H1 (cell line): ENCODE measurements around the gene TRIM45. TPM values are rescaled to one million over a fixed set of nuclear protein-coding genes. Genes with fewer than 3 reads are reported as not detected.

ENCODE experiments used
- CTCF ChIA-PET: fragments of 300-600 bp; sonication (Branson Sonifier 250); formaldehyde crosslinking; loops from one replicate; lab custom pipeline; 2021; ENCODE audit not compliant: partially characterized antibody; lab: Charles Lee
- POLR2A ChIA-PET: fragments of 300-600 bp; sonication (Branson Sonifier 250); formaldehyde crosslinking; loops from one replicate; lab custom pipeline; 2021; ENCODE audit warnings: inconsistent platforms; ENCODE audit not compliant: partially characterized antibody; lab: Charles Lee
- DNase-seq, 2 experiments: peaks; one replicate each; pipeline versions ENCODE4 v3.0.0 to v3.0.0-alpha.2; 2010 to 2022; ENCODE audit warnings: low spot score in 2 of 2, low read depth in 1 of 2, mixed read lengths in 1 of 2
- FAIRE-seq: peaks from 2 replicates; lab custom pipeline; 2011; peaks lifted over from hg19 to GRCh38; lab: Jason Lieb, UNC
- H2AFZ ChIP-seq: 2 replicates; pipeline ENCODE4 v1.8.1; 2012; ENCODE audit warnings: low read length, inconsistent platforms
- H2AK5ac ChIP-seq: 2 replicates; pipeline ENCODE4 v1.6.1; 2013; ENCODE audit warnings: low read depth, low read length
- H2BK120ac ChIP-seq: replicated peaks from 2 replicates; pipeline ENCODE3; 2013; ENCODE audit warnings: low read depth, low read length, inconsistent platforms
- H2BK12ac ChIP-seq: 2 replicates; pipeline ENCODE4 v1.6.1; 2013; ENCODE audit warnings: low read depth, low read length
- H2BK15ac ChIP-seq: 2 replicates; pipeline ENCODE4 v1.6.1; 2013; ENCODE audit warnings: low read length
- H2BK20ac ChIP-seq: 2 replicates; pipeline ENCODE4 v1.6.1; 2013; ENCODE audit warnings: low read length
- H2BK5ac ChIP-seq: 2 replicates; pipeline ENCODE4 v1.6.1; 2013; ENCODE audit warnings: low read depth, low read length
- H3K14ac ChIP-seq: 2 replicates; pipeline ENCODE4 v1.6.1; 2013; ENCODE audit warnings: inconsistent platforms; ENCODE audit not compliant: insufficient read length
- H3K18ac ChIP-seq: 2 replicates; pipeline ENCODE4 v1.6.1; 2013; ENCODE audit warnings: low read length; ENCODE audit errors: extremely low read depth
- H3K23ac ChIP-seq: 2 replicates; pipeline ENCODE4 v1.6.1; 2013; ENCODE audit warnings: inconsistent platforms; ENCODE audit not compliant: insufficient read length
- H3K23me2 ChIP-seq: 2 replicates; pipeline ENCODE4 v1.6.1; 2013; ENCODE audit warnings: low read depth, low read length
- H3K27ac ChIP-seq: 2 replicates; pipeline ENCODE4 v1.6.1; 2011; ENCODE audit warnings: low read depth, low read length, inconsistent platforms
- H3K27me3 ChIP-seq, 4 experiments: replicated peaks in 1 of 4; 1 replicate in 1 of 4; 2 replicates in 3 of 4; pipeline versions ENCODE4 v1.6.1 to v1.8.1; 2011 to 2013; ENCODE audit warnings: low read length in 3 of 4, mild to moderate bottlenecking in 3 of 4, inconsistent platforms in 2 of 4, mixed read lengths in 2 of 4, moderate library complexity in 1 of 4; ENCODE audit not compliant: control insufficient read depth in 3 of 4, insufficient read depth in 3 of 4; ENCODE audit errors: extremely low read depth in 1 of 4
- H3K36me3 ChIP-seq, 4 experiments: 2 replicates each; pipeline versions ENCODE4 v1.6.1 to v1.8.1; 2011 to 2013; ENCODE audit warnings: mild to moderate bottlenecking in 4 of 4, low read length in 3 of 4, moderate library complexity in 2 of 4, control low read depth in 1 of 4, inconsistent platforms in 1 of 4; ENCODE audit not compliant: insufficient read depth in 4 of 4, control insufficient read depth in 2 of 4
- H3K4ac ChIP-seq: replicated peaks from 2 replicates; pipeline ENCODE3; 2013; ENCODE audit warnings: low read length, low read depth, mixed read lengths, inconsistent platforms; ENCODE audit not compliant: insufficient read length
- H3K4me1 ChIP-seq, 4 experiments: replicated peaks in 1 of 4; 1 replicate in 1 of 4; 2 replicates in 3 of 4; pipeline versions ENCODE4 v1.6.1 to v1.8.1; 2011 to 2013; ENCODE audit warnings: low read length in 3 of 4, inconsistent platforms in 2 of 4, mixed read lengths in 1 of 4; ENCODE audit not compliant: insufficient read depth in 4 of 4, control insufficient read depth in 3 of 4
- H3K4me2 ChIP-seq, 2 experiments: 2 replicates each; pipeline versions ENCODE4 v1.6.1 to v1.8.1; 2011 to 2013; ENCODE audit warnings: low read depth in 2 of 2, low read length in 2 of 2, control low read depth in 1 of 2, inconsistent platforms in 1 of 2, mild to moderate bottlenecking in 1 of 2; ENCODE audit not compliant: insufficient read depth in 1 of 2
- H3K4me3 ChIP-seq, 4 experiments: fragments of 200-600, 300-600 bp in 1 of 4; sonication (generic), shearing (Covaris generic), sonication (Bioruptor Twin) in 1 of 4; 2 replicates each; pipeline versions ENCODE4 v1.5.1 to v1.8.1; 2011 to 2016; ENCODE audit warnings: low read length in 4 of 4, low read depth in 3 of 4, control low read depth in 2 of 4, inconsistent platforms in 2 of 4, mild to moderate bottlenecking in 2 of 4, mixed read lengths in 1 of 4, moderate library complexity in 1 of 4; ENCODE audit not compliant: insufficient read depth in 2 of 4; ENCODE audit errors: extremely low read depth in 1 of 4
- H3K56ac ChIP-seq: replicated peaks from 2 replicates; pipeline ENCODE3; 2013; ENCODE audit warnings: low read depth, mild to moderate bottlenecking, mixed read lengths, low read length, inconsistent platforms; ENCODE audit not compliant: insufficient read length
- H3K79me1 ChIP-seq: 2 replicates; pipeline ENCODE4 v1.6.1; 2013; ENCODE audit warnings: low read depth, low read length, control low read depth
- H3K79me2 ChIP-seq, 2 experiments: 2 replicates each; pipeline versions ENCODE4 v1.6.1 to v1.8.1; 2012 to 2013; ENCODE audit warnings: low read length in 2 of 2, mild to moderate bottlenecking in 2 of 2, inconsistent platforms in 1 of 2; ENCODE audit not compliant: insufficient read depth in 2 of 2, control insufficient read depth in 1 of 2
- H3K9ac ChIP-seq, 4 experiments: replicated peaks in 1 of 4; 1 replicate in 1 of 4; 2 replicates in 3 of 4; pipeline versions ENCODE4 v1.6.1 to v1.8.1; 2011 to 2013; ENCODE audit warnings: low read depth in 3 of 4, low read length in 3 of 4, control low read depth in 2 of 4, mild to moderate bottlenecking in 2 of 4, moderate library complexity in 2 of 4, inconsistent platforms in 1 of 4; ENCODE audit errors: extremely low read depth in 1 of 4
- H3K9me3 ChIP-seq, 2 experiments: 2 replicates each; pipeline versions ENCODE4 v1.6.1 to v1.8.1; 2012 to 2013; ENCODE audit warnings: mild to moderate bottlenecking in 2 of 2, moderate library complexity in 2 of 2, control low read depth in 1 of 2, inconsistent platforms in 1 of 2, low read depth in 1 of 2, low read length in 1 of 2, mixed read lengths in 1 of 2; ENCODE audit not compliant: insufficient read depth in 2 of 2
- H4K20me1 ChIP-seq, 2 experiments: replicated peaks in 1 of 2; 2 replicates each; pipeline versions ENCODE3 to v1.8.1; 2011 to 2013; ENCODE audit warnings: inconsistent platforms in 2 of 2, low read length in 2 of 2, mild to moderate bottlenecking in 1 of 2; ENCODE audit not compliant: insufficient read depth in 2 of 2, control insufficient read depth in 1 of 2
- H4K5ac ChIP-seq: 2 replicates; pipeline ENCODE4 v1.6.1; 2013; ENCODE audit warnings: low read length, low read depth, mixed read lengths, inconsistent platforms; ENCODE audit not compliant: insufficient read length
- H4K8ac ChIP-seq: 2 replicates; pipeline ENCODE4 v1.8.0; 2013; ENCODE audit warnings: mild to moderate bottlenecking, moderate library complexity, low read length, inconsistent platforms; ENCODE audit not compliant: insufficient read depth; ENCODE audit errors: extremely low read depth
- H4K91ac ChIP-seq: replicated peaks from 2 replicates; pipeline ENCODE3; 2013; ENCODE audit warnings: low read length, mixed read lengths, inconsistent platforms; ENCODE audit not compliant: insufficient read length
- ASH2L ChIP-seq: fragments of 200-600, 300-600 bp; sonication (generic); IDR thresholded peaks from one replicate; pipeline ENCODE4 v1.7.1; 2017; ENCODE audit warnings: low read length
- BRCA1 ChIP-seq: IDR thresholded peaks from 2 replicates; pipeline ENCODE4 v1.6.1; 2012; ENCODE audit warnings: low read depth, low read length, improper control_type of control experiment
- CTBP2 ChIP-seq: IDR thresholded peaks from 2 replicates; pipeline ENCODE4 v1.7.0; 2011; ENCODE audit warnings: borderline replicate concordance, mild to moderate bottlenecking, moderate library complexity, mixed read lengths, low read length; ENCODE audit not compliant: insufficient read depth, insufficient read length
- EGR1 ChIP-seq: IDR thresholded peaks from 2 replicates; pipeline ENCODE4 v1.6.1; 2011; ENCODE audit warnings: low read depth, low read length, borderline replicate concordance
- EP300 ChIP-seq, 2 experiments: IDR thresholded peaks; 1 replicate in 1 of 2; 2 replicates in 1 of 2; pipeline ENCODE4 v1.6.1; 2011 to 2012; ENCODE audit warnings: low read depth in 2 of 2, low read length in 2 of 2, mild to moderate bottlenecking in 2 of 2, borderline replicate concordance in 1 of 2, inconsistent platforms in 1 of 2, moderate library complexity in 1 of 2
- GTF2F1 ChIP-seq: IDR thresholded peaks from 2 replicates; pipeline ENCODE4 v1.6.1; 2012; ENCODE audit warnings: low read depth, low read length, improper control_type of control experiment, borderline replicate concordance
- KDM5A ChIP-seq: fragments of 200-600 bp; IDR thresholded peaks from 2 replicates; pipeline ENCODE4 v1.7.1; 2012; ENCODE audit warnings: mild to moderate bottlenecking, low read length, inconsistent platforms, mixed read lengths
- MAX ChIP-seq: IDR thresholded peaks from 2 replicates; pipeline ENCODE4 v1.6.1; 2012; ENCODE audit warnings: inconsistent platforms
- SP1 ChIP-seq: IDR thresholded peaks from 2 replicates; pipeline ENCODE4 v1.6.1; 2011; ENCODE audit warnings: low read depth, low read length
- SP4 ChIP-seq: IDR thresholded peaks from 2 replicates; pipeline ENCODE4 v1.6.1; 2012; ENCODE audit warnings: low read length, inconsistent platforms
- TAF1 ChIP-seq: IDR thresholded peaks from 2 replicates; pipeline ENCODE4 v1.6.1; 2011; ENCODE audit warnings: mild to moderate bottlenecking, low read depth, low read length
- TEAD4 ChIP-seq: IDR thresholded peaks from 2 replicates; pipeline ENCODE4 v1.6.1; 2012; ENCODE audit warnings: low read depth, low read length, inconsistent platforms, mixed read lengths
- WGBS, 2 experiments: shearing (Covaris generic) in 1 of 2; methylation state at CpG; one replicate each; pipeline versions ENCODE4 v1.1.6 to v1.1.7; 2013 to 2015; ENCODE audit warnings: low lambda C conversion rate in 2 of 2, mixed read lengths in 2 of 2, inconsistent platforms in 1 of 2, low coverage in 1 of 2, missing lambda C conversion rate in 1 of 2; ENCODE audit not compliant: insufficient replicate concordance in 2 of 2, insufficient coverage in 1 of 2, insufficient read length in 1 of 2; ENCODE audit errors: extremely low coverage in 1 of 2, missing lambda C conversion rate in 1 of 2; 5-methylcytosine and 5-hydroxymethylcytosine counted together
- polyA plus RNA-seq, 7 experiments: library from polyadenylated mRNA; depleted of rRNA in 3 of 7; stranded (reverse) in 5 of 7; unstranded in 2 of 7; fragments of >200 nt in 5 of 7; fragments of 200-250 nt in 2 of 7; gene quantifications; 1 replicate in 5 of 7; 2 replicates in 1 of 7; 4 replicates in 1 of 7; pipeline versions ENCODE4 v1.2.1 to v1.2.3, GENCODE V29; 2011 to 2013; ENCODE audit warnings: missing spikeins in 2 of 7, mixed read lengths in 2 of 7
- total RNA-seq: library from RNA; stranded (reverse); fragmentation: NEBNext Ultra II Directional; extraction: Animal tissue kit (Norgen Biotek cat#: 25700); gene quantifications from 2 replicates; pipeline ENCODE4 v1.2.1, GENCODE V29; 2021
- TF ChIP-seq, protein P1 (sequence below): IDR thresholded peaks from 2 replicates; pipeline ENCODE4 v1.6.1; 2011; ENCODE audit warnings: low read length, improper control_type of control experiment

TRIM45 gene
- total and polyA plus RNA-seq, 2 of the 8 experiments (the other 6 are each of a cell fraction or from before 2014, with no cell fraction given) = 13.7 to 16.7 TPM

DNA sequence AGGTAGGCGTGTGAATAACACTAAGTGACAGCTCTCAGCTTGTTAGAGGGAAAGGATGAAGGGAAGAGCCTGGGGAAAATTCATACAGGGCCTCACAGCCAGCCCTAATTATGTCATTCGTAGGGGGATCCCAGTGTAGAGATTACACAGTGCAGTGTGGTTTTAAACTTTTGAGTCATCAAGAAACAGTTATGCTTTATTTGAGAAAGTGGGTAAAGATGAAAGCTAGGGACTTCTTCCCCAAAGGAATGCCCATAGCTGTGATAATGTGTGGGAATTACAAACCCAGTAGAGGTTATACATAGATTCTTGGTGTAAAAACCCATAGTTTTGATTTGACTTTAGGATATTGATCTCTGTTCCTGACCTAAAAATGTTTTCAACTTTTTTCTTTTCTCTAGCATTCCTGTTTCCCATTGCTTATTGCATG, 59.5 kb downstream of the TRIM45 start:
- peaks cover 3% of the 10 kb centered on the region; the same call in 1 of the 2 replicates for H3K23me2 ChIP-seq
- no peak overlapping the region for H2BK120ac ChIP-seq
- no peak overlapping the region for H3K18ac ChIP-seq
- peaks cover 2% of the 10 kb centered on the region; the same call in 1 of the 2 replicates for H3K79me1 ChIP-seq
- no peaks in the 10 kb centered on the region for H3K9me3 ChIP-seq
- no peak overlapping the region for H3K56ac ChIP-seq
- H3K4me1 ChIP-seq = peaks cover 0 to 3% (median 1%) of the 10 kb centered on the region in 4 experiments; a peak in 1 of 7 replicates
- H4K20me1 ChIP-seq = peaks cover 0 to 1% of the 10 kb centered on the region in 2 experiments
- H3K23ac ChIP-seq = no peak overlapping the region
- H3K4me2 ChIP-seq = no peak overlapping the region; a peak in 1 of 4 replicates
- ChIA-PET POLR2A (no interaction called here), CTCF (interaction anchor here (1.2 to 2.6 kb wide), 3 partner anchors 10 to 325 kb away, joined by 3 to 5 read pairs (median 3); no protein-coding TSS in a partner anchor)
- FAIRE-seq (no peak), DNase-seq (no peak)
- H3K36me3 ChIP-seq = peaks cover 9 to 27% (median 19%) of the 10 kb centered on the region in 4 experiments
- no peak overlapping the region for H3K27ac ChIP-seq
- H2BK15ac ChIP-seq = no peak overlapping the region
- H3K4me3 ChIP-seq = no peak overlapping the region
- H3K14ac ChIP-seq = no peak overlapping the region
- H4K91ac ChIP-seq = no peak overlapping the region
- no peak overlapping the region for H2BK5ac ChIP-seq
- H3K79me2 ChIP-seq = peaks cover 0 to 17% of the 10 kb centered on the region in 2 experiments; a peak in 2 of 4 replicates
- no peak overlapping the region for H2BK12ac ChIP-seq
- no peak overlapping the region for H2BK20ac ChIP-seq
- H2AFZ ChIP-seq = no peak overlapping the region
- H3K27me3 ChIP-seq = no peaks in the 10 kb centered on the region
- no peak overlapping the region for H4K5ac ChIP-seq
- no peak overlapping the region for H3K9ac ChIP-seq
- no peak overlapping the region for H2AK5ac ChIP-seq
- no peak overlapping the region for H3K4ac ChIP-seq
- H4K8ac ChIP-seq = no peak overlapping the region
- 90% methylated on average over 2 of the region's 2 CpGs; no CpG with 5 or more reads in 1 of the 2 experiments for WGBS, 2 experiments
- TF ChIP-seq, protein P1, sequence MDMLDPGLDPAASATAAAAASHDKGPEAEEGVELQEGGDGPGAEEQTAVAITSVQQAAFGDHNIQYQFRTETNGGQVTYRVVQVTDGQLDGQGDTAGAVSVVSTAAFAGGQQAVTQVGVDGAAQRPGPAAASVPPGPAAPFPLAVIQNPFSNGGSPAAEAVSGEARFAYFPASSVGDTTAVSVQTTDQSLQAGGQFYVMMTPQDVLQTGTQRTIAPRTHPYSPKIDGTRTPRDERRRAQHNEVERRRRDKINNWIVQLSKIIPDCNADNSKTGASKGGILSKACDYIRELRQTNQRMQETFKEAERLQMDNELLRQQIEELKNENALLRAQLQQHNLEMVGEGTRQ = no peak
- TF ChIP-seq SP4 = no peak
- TF ChIP-seq EGR1 = no peak
- TF ChIP-seq BRCA1 = no peak
- no peak for TF ChIP-seq CTBP2
- TF ChIP-seq TAF1 = no peak
- no peak for TF ChIP-seq SP1
- no peak for TF ChIP-seq KDM5A
- no peak for TF ChIP-seq MAX
- TF ChIP-seq ASH2L = no peak
- TF ChIP-seq GTF2F1 = no peak
- no peak for TF ChIP-seq EP300 (IDR thresholded peaks at IDR 0.05; ENCODE audit: borderline replicate concordance in 1 of 2, low read depth in 2 of 2, low read length in 2 of 2)
- no peak for TF ChIP-seq TEAD4
